HG02763 (cell line): ENCODE results near the gene AGBL5.
A peak's percentile ranks its signal among the peaks of the same experiment; 100 is the strongest.

Source experiments
- ATAC-seq: cut with Tn5 transposase; IDR thresholded peaks from one replicate; pipeline ENCODE4 v1.9.1; 2021; ENCODE audit warnings: mild to moderate bottlenecking, moderate library complexity; ENCODE audit not compliant: unreplicated experiment

Gene AGBL5

GRCh38 chr2:27050996-27051901, at the start of gene AGBL5:
AGBL5 (plus strand) TSS chr2:27051668; CDS start chr2:27052959, 1,291 bp downstream.
- peak; percentile 66 for ATAC-seq

GRCh38 chr2:27001950-27002349, 49.5 kb upstream of the AGBL5 start:
- no peak for ATAC-seq

GRCh38 chr2:27003007-27003406, 48.5 kb upstream of the AGBL5 start:
- no peak for ATAC-seq

- ATAC-seq = no peak
Measured at GRCh38 chr2:27003857-27004256, 47.6 kb upstream of the AGBL5 start.

- ATAC-seq = no peak
Measured at GRCh38 chr2:27006602-27007415, 44.7 kb upstream of the AGBL5 start.

- ATAC-seq = no peak
Measured at GRCh38 chr2:27007416-27008374, 43.8 kb upstream of the AGBL5 start.

- ATAC-seq = no peak
Measured at GRCh38 chr2:27008678-27009077, 42.8 kb upstream of the AGBL5 start.

- no peak for ATAC-seq
Measured at GRCh38 chr2:27009083-27009482, 42.4 kb upstream of the AGBL5 start.

- ATAC-seq = no peak
Measured at GRCh38 chr2:27009716-27010115, 41.8 kb upstream of the AGBL5 start.

GRCh38 chr2:27010139-27010538, 41.3 kb upstream of the AGBL5 start:
- no peak for ATAC-seq

- no peak for ATAC-seq
Measured at GRCh38 chr2:27013738-27014137, 37.7 kb upstream of the AGBL5 start.

- ATAC-seq = no peak
Measured at GRCh38 chr2:27014771-27015433, 36.6 kb upstream of the AGBL5 start.

GRCh38 chr2:27016801-27017325, 34.6 kb upstream of the AGBL5 start:
- no peak for ATAC-seq

GRCh38 chr2:27018142-27018541, 33.3 kb upstream of the AGBL5 start:
- no peak for ATAC-seq

GRCh38 chr2:27019459-27019858, 32.0 kb upstream of the AGBL5 start:
- ATAC-seq = no peak

GRCh38 chr2:27019931-27020855, 31.3 kb upstream of the AGBL5 start:
- no peak for ATAC-seq

- no peak for ATAC-seq
Measured at GRCh38 chr2:27021253-27022049, 30.0 kb upstream of the AGBL5 start.

GRCh38 chr2:27023740-27024139, 27.7 kb upstream of the AGBL5 start:
- ATAC-seq = no peak
